ENCODE measurements around the gene CCDC60. TPM values are rescaled to one million over a fixed set of nuclear protein-coding genes. Genes with fewer than 3 reads are reported as not detected.

The CCDC60 gene
- total and polyA plus RNA-seq, 2 of the 13 experiments (the other 11 are each of a cell fraction or from before 2014, with no cell fraction given): not detected

DNA sequence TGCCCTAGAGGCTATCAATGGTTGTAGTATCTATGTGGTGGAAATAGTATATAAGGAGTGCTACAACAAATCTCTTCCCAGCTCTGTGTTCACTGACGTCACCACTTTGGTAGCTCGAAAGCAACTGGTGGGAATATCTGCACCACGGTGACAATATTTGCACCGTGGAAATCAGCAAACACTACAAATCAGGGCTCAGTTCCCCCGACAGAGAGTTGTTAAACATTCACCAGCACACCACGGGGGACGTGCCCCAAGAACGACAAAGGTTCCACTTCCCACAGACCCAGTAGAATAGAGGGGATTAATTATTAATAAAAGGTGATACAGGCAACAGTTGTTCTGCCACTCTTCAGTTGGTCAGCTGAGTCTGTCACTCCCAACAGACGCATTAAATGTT, 98.4 kb downstream of the CCDC60 start:
- H4K20me1 ChIP-seq (ENCODE audit: insufficient read depth, low read length): no peaks in the 10 kb centered on the region
- H3K4me2 ChIP-seq (ENCODE audit: low read depth, low read length): 0 out of 2 replicates have a peak overlapping the region, but pooled peaks have one; percentile 18
- H2AFZ ChIP-seq (ENCODE audit: low read length): no peak overlapping the region
- in situ Hi-C loops (cut with HindIII; ENCODE audit: extremely low pct_ligation_motif_present, low pct_unique_long_range_greater_than_20kb) (no loop called here), intact Hi-C loops (cut with micrococcal nuclease; ENCODE audit: unreplicated experiment) (no loop called here)
- BruUV-seq (replicated peaks): no TSS peak
- WGBS (ENCODE audit: low lambda C conversion rate): 0% methylated on average over 9 of the region's 9 CpGs
- H3K4me1 ChIP-seq (ENCODE audit: insufficient read depth, low read length): no peaks in the 10 kb centered on the region
- no peaks in the 10 kb centered on the region for H3K27me3 ChIP-seq (ENCODE audit: control insufficient read depth in 1 of 2, insufficient read depth in 2 of 2, low read length in 2 of 2)
- H3K27ac ChIP-seq (ENCODE audit: extremely low read length, insufficient read depth, low read length): no peak overlapping the region
- FAIRE-seq (no peak), ATAC-seq (no peak), DNase-seq (ENCODE audit: low spot score) (peak; percentile 10)
- no peaks in the 10 kb centered on the region for H3K79me2 ChIP-seq (ENCODE audit: insufficient read depth, low read length)
- H3K9ac ChIP-seq (ENCODE audit: insufficient read depth, low read depth, low read length): no peak overlapping the region
- ChIA-PET CTCF (ENCODE audit: low intra/inter-chr PET ratio, low total read pairs) (no interaction called here), POLR2A (no interaction called here)
- H3K9me3 ChIP-seq (ENCODE audit: low read length): peaks cover 10% of the 10 kb centered on the region; the same call in 1 of the 2 replicates
- H3K36me3 ChIP-seq (replicated peaks in 1 of 2; ENCODE audit: control insufficient read depth in 1 of 2, insufficient read depth in 2 of 2, low read length in 2 of 2): no peaks in the 10 kb centered on the region
- no peak overlapping the region for H3K4me3 ChIP-seq (replicated peaks in 1 of 3; ENCODE audit: insufficient read depth in 1 of 3, low read depth in 2 of 3, low read length in 3 of 3)
- TF ChIP-seq, protein P1, sequence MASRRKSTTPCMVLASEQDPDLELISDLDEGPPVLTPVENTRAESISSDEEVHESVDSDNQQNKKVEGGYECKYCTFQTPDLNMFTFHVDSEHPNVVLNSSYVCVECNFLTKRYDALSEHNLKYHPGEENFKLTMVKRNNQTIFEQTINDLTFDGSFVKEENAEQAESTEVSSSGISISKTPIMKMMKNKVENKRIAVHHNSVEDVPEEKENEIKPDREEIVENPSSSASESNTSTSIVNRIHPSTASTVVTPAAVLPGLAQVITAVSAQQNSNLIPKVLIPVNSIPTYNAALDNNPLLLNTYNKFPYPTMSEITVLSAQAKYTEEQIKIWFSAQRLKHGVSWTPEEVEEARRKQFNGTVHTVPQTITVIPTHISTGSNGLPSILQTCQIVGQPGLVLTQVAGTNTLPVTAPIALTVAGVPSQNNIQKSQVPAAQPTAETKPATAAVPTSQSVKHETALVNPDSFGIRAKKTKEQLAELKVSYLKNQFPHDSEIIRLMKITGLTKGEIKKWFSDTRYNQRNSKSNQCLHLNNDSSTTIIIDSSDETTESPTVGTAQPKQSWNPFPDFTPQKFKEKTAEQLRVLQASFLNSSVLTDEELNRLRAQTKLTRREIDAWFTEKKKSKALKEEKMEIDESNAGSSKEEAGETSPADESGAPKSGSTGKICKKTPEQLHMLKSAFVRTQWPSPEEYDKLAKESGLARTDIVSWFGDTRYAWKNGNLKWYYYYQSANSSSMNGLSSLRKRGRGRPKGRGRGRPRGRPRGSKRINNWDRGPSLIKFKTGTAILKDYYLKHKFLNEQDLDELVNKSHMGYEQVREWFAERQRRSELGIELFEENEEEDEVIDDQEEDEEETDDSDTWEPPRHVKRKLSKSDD (CRISPR knock-in tag; IDR thresholded peaks at IDR 0.05; ENCODE audit: low read depth): no peak
- TF ChIP-seq, protein P2, sequence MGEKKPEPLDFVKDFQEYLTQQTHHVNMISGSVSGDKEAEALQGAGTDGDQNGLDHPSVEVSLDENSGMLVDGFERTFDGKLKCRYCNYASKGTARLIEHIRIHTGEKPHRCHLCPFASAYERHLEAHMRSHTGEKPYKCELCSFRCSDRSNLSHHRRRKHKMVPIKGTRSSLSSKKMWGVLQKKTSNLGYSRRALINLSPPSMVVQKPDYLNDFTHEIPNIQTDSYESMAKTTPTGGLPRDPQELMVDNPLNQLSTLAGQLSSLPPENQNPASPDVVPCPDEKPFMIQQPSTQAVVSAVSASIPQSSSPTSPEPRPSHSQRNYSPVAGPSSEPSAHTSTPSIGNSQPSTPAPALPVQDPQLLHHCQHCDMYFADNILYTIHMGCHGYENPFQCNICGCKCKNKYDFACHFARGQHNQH (CRISPR knock-in tag; IDR thresholded peaks at IDR 0.05): no peak
- TF ChIP-seq CBX2 (IDR thresholded peaks at IDR 0.05; ENCODE audit: low read depth, low read length) (no peak), CBX2 (CRISPR knock-in tag; IDR thresholded peaks at IDR 0.05; ENCODE audit: low read depth) (no peak), ZNF274 (CRISPR knock-in tag; IDR thresholded peaks at IDR 0.05) (no peak), TAF1 (CRISPR knock-in tag; IDR thresholded peaks at IDR 0.05) (no peak), CREB1 (IDR thresholded peaks at IDR 0.05) (peak; percentile 90), CREB1 (CRISPR knock-in tag; IDR thresholded peaks at IDR 0.05) (no peak), NFRKB (IDR thresholded peaks at IDR 0.05) (no peak), SETDB1 (CRISPR knock-in tag; IDR thresholded peaks at IDR 0.05; ENCODE audit: borderline replicate concordance) (no peak), KLF6 (CRISPR knock-in tag; IDR thresholded peaks at IDR 0.05) (no peak)
- TF ChIP-seq, protein P3, sequence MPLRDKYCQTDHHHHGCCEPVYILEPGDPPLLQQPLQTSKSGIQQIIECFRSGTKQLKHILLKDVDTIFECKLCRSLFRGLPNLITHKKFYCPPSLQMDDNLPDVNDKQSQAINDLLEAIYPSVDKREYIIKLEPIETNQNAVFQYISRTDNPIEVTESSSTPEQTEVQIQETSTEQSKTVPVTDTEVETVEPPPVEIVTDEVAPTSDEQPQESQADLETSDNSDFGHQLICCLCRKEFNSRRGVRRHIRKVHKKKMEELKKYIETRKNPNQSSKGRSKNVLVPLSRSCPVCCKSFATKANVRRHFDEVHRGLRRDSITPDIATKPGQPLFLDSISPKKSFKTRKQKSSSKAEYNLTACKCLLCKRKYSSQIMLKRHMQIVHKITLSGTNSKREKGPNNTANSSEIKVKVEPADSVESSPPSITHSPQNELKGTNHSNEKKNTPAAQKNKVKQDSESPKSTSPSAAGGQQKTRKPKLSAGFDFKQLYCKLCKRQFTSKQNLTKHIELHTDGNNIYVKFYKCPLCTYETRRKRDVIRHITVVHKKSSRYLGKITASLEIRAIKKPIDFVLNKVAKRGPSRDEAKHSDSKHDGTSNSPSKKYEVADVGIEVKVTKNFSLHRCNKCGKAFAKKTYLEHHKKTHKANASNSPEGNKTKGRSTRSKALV (CRISPR knock-in tag; IDR thresholded peaks at IDR 0.05): no peak
- TF ChIP-seq, protein P4, sequence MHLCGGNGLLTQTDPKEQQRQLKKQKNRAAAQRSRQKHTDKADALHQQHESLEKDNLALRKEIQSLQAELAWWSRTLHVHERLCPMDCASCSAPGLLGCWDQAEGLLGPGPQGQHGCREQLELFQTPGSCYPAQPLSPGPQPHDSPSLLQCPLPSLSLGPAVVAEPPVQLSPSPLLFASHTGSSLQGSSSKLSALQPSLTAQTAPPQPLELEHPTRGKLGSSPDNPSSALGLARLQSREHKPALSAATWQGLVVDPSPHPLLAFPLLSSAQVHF (CRISPR knock-in tag; IDR thresholded peaks at IDR 0.05): no peak
- TF ChIP-seq, protein P5, sequence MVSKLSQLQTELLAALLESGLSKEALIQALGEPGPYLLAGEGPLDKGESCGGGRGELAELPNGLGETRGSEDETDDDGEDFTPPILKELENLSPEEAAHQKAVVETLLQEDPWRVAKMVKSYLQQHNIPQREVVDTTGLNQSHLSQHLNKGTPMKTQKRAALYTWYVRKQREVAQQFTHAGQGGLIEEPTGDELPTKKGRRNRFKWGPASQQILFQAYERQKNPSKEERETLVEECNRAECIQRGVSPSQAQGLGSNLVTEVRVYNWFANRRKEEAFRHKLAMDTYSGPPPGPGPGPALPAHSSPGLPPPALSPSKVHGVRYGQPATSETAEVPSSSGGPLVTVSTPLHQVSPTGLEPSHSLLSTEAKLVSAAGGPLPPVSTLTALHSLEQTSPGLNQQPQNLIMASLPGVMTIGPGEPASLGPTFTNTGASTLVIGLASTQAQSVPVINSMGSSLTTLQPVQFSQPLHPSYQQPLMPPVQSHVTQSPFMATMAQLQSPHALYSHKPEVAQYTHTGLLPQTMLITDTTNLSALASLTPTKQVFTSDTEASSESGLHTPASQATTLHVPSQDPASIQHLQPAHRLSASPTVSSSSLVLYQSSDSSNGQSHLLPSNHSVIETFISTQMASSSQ (IDR thresholded peaks at IDR 0.05; ENCODE audit: low read depth): 0 out of 2 replicates have a peak, but pooled peaks have one; percentile 28
- TF ChIP-seq, protein P5 (CRISPR knock-in tag; IDR thresholded peaks at IDR 0.05; ENCODE audit: borderline replicate concordance): no peak
